ENCODE data around the gene ERN2.
"Not testable (repeated sequence)": the region's sequence is repeated elsewhere in the genome, so short reads cannot be mapped to it uniquely, and the experiment has no call there.

Gene ERN2

DNA sequence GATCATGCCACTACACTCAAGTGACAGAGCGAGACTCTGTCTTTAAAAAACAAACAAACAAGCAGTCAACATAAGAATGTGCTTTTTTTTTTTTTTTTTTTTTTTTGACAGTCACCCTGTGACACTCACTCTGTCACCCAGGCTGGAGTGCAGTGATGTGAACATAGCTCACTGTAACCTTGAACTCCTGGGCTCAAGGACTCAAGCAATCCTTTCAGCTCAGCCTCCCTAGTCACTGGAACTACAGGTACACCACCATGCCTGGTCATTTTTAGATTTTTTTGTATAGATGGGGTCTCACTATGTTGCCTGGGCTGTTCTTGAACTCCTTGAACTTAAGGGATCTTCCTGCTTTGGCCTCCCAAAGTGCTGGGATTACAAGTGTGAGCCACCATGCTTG, 26.5 kb upstream of the ERN2 start:
- Histone ChIP-seq H3K27ac (ENCODE audit: low read length) (no peak overlapping the region), H3K36me3 (ENCODE audit: control insufficient read depth, low read depth, low read length) (no peaks in the 10 kb centered on the region), H3K9me3 (ENCODE audit: control insufficient read depth, low read depth, low read length) (no peaks in the 10 kb centered on the region), H3K27me3 (ENCODE audit: control insufficient read depth, insufficient read depth, low read length) (no peaks in the 10 kb centered on the region), H3K9ac (ENCODE audit: low read length) (no peak overlapping the region), H3K4me3 (ENCODE audit: low read length) (no peak overlapping the region), H3K4me1 (ENCODE audit: control insufficient read depth, low read depth, low read length) (no peaks in the 10 kb centered on the region)

DNA sequence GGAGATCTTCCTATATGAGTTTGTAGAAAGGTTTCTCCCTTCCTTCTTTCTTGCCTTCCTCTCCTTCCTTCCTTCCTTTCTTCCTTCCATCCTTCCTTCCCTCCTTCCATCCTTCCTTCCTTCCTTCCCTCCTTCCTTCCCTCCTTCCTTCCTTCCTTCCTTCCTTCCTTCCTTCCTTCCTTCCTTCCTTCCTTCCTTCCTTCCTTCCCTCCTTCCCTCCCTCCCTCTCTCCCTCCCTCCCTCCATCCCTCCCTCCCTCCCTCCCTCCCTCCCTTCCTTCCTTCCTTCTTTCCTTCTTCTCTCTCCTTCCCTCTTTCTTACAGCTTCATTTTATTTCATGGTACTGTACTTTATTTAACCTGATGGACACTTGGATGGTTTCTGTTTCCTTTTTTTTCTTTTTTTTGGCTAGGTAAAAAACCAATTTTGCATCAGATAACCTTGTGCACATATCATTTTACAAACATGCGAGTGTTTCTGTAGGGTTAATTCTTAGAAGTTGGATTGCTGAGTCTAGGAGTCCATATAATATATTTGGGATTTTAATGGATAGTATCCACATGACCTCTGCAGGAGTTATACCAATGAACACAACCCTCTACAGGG, 24.5 kb upstream of the ERN2 start:
- not testable (repeated sequence) for H3K27ac ChIP-seq (ENCODE audit: low read length); H3K9ac ChIP-seq (ENCODE audit: low read length); H3K4me3 ChIP-seq (ENCODE audit: low read length); H3K27me3 ChIP-seq (ENCODE audit: control insufficient read depth, insufficient read depth, low read length); H3K4me1 ChIP-seq (ENCODE audit: control insufficient read depth, low read depth, low read length); H3K36me3 ChIP-seq (ENCODE audit: control insufficient read depth, low read depth, low read length); H3K9me3 ChIP-seq (ENCODE audit: control insufficient read depth, low read depth, low read length)

GRCh38 chr16:23734176-23734893, 21.3 kb upstream of the ERN2 start:
- no peak overlapping the region for H3K9ac ChIP-seq (ENCODE audit: low read length)
- H3K36me3 ChIP-seq (ENCODE audit: control insufficient read depth, low read depth, low read length), result no peaks in the 10 kb centered on the region
- peaks cover 3% of the 10 kb centered on the region for H3K4me1 ChIP-seq (ENCODE audit: control insufficient read depth, low read depth, low read length)
- no peak overlapping the region for H3K27ac ChIP-seq (ENCODE audit: low read length)
- H3K27me3 ChIP-seq (ENCODE audit: control insufficient read depth, insufficient read depth, low read length), result no peaks in the 10 kb centered on the region
- H3K4me3 ChIP-seq (ENCODE audit: low read length), result no peak overlapping the region
- H3K9me3 ChIP-seq (ENCODE audit: control insufficient read depth, low read depth, low read length), result no peaks in the 10 kb centered on the region

DNA sequence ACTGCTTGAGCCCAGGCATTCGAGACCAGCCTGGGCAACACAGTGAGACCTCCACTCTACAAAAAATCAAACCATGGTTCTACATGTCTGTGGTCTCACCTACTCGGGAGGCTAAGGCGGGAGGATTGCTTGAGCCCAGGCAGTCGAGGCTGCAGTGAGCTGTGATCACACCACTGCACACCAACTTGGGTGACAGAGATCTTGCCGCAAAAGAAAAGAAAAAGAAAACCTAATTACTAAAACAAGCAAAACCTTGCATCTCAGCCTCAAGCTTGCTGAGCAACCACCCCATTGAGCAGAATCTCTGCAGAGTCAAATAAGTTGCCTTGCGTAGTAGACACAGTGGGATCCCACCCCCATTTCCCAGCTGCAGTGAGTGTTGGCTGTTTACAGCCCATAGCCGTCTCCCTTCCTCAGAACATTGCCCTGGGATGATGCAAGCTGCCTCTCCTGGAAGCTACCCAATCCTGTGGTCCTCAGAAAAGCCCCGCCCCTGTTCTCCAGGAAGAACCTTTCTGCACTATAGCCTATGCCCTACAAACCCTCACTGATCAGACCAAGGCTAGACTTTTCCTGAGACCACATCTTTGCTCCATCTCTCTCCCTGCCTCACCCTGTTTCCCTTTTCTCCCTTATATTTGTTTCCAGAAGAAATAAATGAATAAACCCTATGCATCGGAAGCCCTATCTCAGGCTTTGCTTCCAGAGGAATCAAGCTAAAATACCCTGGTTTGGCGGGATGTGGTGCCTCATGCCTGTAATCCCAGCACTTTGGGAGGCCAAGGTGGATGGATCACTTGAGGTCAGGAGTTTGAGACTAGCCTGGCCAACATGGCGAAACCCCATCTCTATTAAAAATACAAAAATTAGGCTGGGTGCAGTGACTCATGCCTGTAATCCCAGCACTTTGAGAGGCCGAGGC, 16.7 kb upstream of the ERN2 start:
- Histone ChIP-seq H3K9me3 (ENCODE audit: control insufficient read depth, low read depth, low read length) (no peaks in the 10 kb centered on the region), H3K27me3 (ENCODE audit: control insufficient read depth, insufficient read depth, low read length) (no peaks in the 10 kb centered on the region), H3K4me1 (ENCODE audit: control insufficient read depth, low read depth, low read length) (peaks cover 3% of the 10 kb centered on the region), H3K27ac (ENCODE audit: low read length) (peak overlapping the region; percentile 39), H3K36me3 (ENCODE audit: control insufficient read depth, low read depth, low read length) (no peaks in the 10 kb centered on the region), H3K9ac (ENCODE audit: low read length) (no peak overlapping the region), H3K4me3 (ENCODE audit: low read length) (no peak overlapping the region)

DNA sequence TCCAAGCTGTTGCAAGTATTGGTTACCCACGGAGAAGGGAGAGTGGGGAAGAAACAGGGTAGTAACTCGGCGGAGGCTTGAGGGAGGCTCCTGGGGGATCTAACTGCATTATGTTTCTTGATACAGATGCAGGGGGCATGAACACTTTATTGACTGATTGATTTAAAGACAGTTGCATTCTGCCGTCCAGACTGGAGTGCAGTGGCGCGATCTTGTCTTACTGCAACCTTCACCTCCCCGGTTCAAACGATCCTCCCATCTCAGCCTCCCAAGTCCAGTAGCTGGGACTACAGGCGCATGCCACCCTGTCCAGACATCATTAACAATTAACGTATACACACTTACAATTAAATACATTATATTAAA, 15.1 kb upstream of the ERN2 start:
- H3K27me3 ChIP-seq (ENCODE audit: control insufficient read depth, insufficient read depth, low read length), result no peaks in the 10 kb centered on the region
- H3K9me3 ChIP-seq (ENCODE audit: control insufficient read depth, low read depth, low read length), result no peaks in the 10 kb centered on the region
- peaks cover 3% of the 10 kb centered on the region for H3K4me1 ChIP-seq (ENCODE audit: control insufficient read depth, low read depth, low read length)
- no peak overlapping the region for H3K9ac ChIP-seq (ENCODE audit: low read length)
- no peaks in the 10 kb centered on the region for H3K36me3 ChIP-seq (ENCODE audit: control insufficient read depth, low read depth, low read length)
- no peak overlapping the region for H3K27ac ChIP-seq (ENCODE audit: low read length)
- no peak overlapping the region for H3K4me3 ChIP-seq (ENCODE audit: low read length)

GRCh38 chr16:23726710-23727109, 13.7 kb upstream of the ERN2 start:
- H3K9ac ChIP-seq (ENCODE audit: low read length), result no peak overlapping the region
- no peaks in the 10 kb centered on the region for H3K9me3 ChIP-seq (ENCODE audit: control insufficient read depth, low read depth, low read length)
- H3K36me3 ChIP-seq (ENCODE audit: control insufficient read depth, low read depth, low read length), result no peaks in the 10 kb centered on the region
- peaks cover 3% of the 10 kb centered on the region for H3K4me1 ChIP-seq (ENCODE audit: control insufficient read depth, low read depth, low read length)
- H3K27ac ChIP-seq (ENCODE audit: low read length), result no peak overlapping the region
- no peak overlapping the region for H3K4me3 ChIP-seq (ENCODE audit: low read length)
- no peaks in the 10 kb centered on the region for H3K27me3 ChIP-seq (ENCODE audit: control insufficient read depth, insufficient read depth, low read length)

DNA sequence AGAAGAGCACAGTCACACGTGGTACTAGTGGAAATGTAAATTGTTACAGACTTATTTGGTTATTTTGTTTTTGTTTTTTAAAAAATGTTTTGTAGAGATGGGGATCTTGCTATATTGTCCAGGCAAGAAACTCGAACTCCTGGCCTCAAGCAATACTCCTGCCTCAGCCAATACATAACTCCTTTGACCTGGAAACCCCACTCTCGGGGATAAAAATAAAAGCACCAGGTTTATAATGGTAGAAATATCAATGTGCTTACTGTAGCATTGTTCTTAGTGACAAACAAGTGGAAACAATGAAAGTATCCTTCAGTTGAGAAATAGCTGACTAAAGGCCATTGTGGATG, 11.7 kb upstream of the ERN2 start:
- no peak overlapping the region for H3K9ac ChIP-seq (ENCODE audit: low read length)
- H3K4me1 ChIP-seq (ENCODE audit: control insufficient read depth, low read depth, low read length), result peaks cover 3% of the 10 kb centered on the region
- no peaks in the 10 kb centered on the region for H3K36me3 ChIP-seq (ENCODE audit: control insufficient read depth, low read depth, low read length)
- no peak overlapping the region for H3K4me3 ChIP-seq (ENCODE audit: low read length)
- H3K27ac ChIP-seq (ENCODE audit: low read length), result no peak overlapping the region
- H3K27me3 ChIP-seq (ENCODE audit: control insufficient read depth, insufficient read depth, low read length), result no peaks in the 10 kb centered on the region
- H3K9me3 ChIP-seq (ENCODE audit: control insufficient read depth, low read depth, low read length), result no peaks in the 10 kb centered on the region

- Histone ChIP-seq H3K27me3 (ENCODE audit: control insufficient read depth, insufficient read depth, low read length) (no peaks in the 10 kb centered on the region), H3K9ac (ENCODE audit: low read length) (no peak overlapping the region), H3K4me1 (ENCODE audit: control insufficient read depth, low read depth, low read length) (no peaks in the 10 kb centered on the region), H3K27ac (ENCODE audit: low read length) (no peak overlapping the region), H3K4me3 (ENCODE audit: low read length) (no peak overlapping the region), H3K36me3 (ENCODE audit: control insufficient read depth, low read depth, low read length) (no peaks in the 10 kb centered on the region), H3K9me3 (ENCODE audit: control insufficient read depth, low read depth, low read length) (no peaks in the 10 kb centered on the region)
Observed at GRCh38 chr16:23724096-23724784, 11.2 kb upstream of the ERN2 start.

GRCh38 chr16:23722613-23723240, 9.7 kb upstream of the ERN2 start:
- H3K36me3 ChIP-seq (ENCODE audit: control insufficient read depth, low read depth, low read length); H3K27ac ChIP-seq (ENCODE audit: low read length); H3K4me3 ChIP-seq (ENCODE audit: low read length); H3K9ac ChIP-seq (ENCODE audit: low read length); H3K4me1 ChIP-seq (ENCODE audit: control insufficient read depth, low read depth, low read length); H3K27me3 ChIP-seq (ENCODE audit: control insufficient read depth, insufficient read depth, low read length); H3K9me3 ChIP-seq (ENCODE audit: control insufficient read depth, low read depth, low read length): not testable (repeated sequence)

- no peak overlapping the region for H3K27ac ChIP-seq (ENCODE audit: low read length)
- no peaks in the 10 kb centered on the region for H3K4me1 ChIP-seq (ENCODE audit: control insufficient read depth, low read depth, low read length)
- H3K4me3 ChIP-seq (ENCODE audit: low read length), result no peak overlapping the region
- H3K27me3 ChIP-seq (ENCODE audit: control insufficient read depth, insufficient read depth, low read length), result peaks cover 8% of the 10 kb centered on the region
- H3K9me3 ChIP-seq (ENCODE audit: control insufficient read depth, low read depth, low read length), result no peaks in the 10 kb centered on the region
- no peaks in the 10 kb centered on the region for H3K36me3 ChIP-seq (ENCODE audit: control insufficient read depth, low read depth, low read length)
- no peak overlapping the region for H3K9ac ChIP-seq (ENCODE audit: low read length)
Observed at GRCh38 chr16:23716484-23716883, 3.5 kb upstream of the ERN2 start.

DNA sequence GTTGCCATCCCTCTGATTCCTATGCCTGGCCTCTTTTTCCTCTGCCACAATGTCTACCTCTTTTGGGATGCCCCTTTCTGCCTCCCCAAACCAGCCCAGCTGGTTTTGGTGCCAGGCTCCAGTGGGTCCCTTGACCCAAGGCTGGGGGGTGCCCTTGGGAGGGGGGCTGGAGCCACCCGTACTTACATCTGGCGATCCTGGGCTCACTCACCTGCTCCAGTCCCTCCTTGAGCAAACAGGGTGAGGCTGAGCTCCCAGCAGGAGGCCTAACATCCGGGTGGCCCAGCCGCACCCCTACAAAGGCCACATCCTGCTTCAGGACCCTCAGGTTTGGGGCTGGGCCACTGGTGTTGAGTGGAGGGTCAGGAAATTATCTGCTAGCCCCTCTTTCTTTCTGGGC, 1.2 kb downstream of the ERN2 start:
- H3K4me3 ChIP-seq (ENCODE audit: low read length), result no peak overlapping the region
- no peak overlapping the region for H3K27ac ChIP-seq (ENCODE audit: low read length)
- H3K36me3 ChIP-seq (ENCODE audit: control insufficient read depth, low read depth, low read length), result no peaks in the 10 kb centered on the region
- no peaks in the 10 kb centered on the region for H3K9me3 ChIP-seq (ENCODE audit: control insufficient read depth, low read depth, low read length)
- H3K27me3 ChIP-seq (ENCODE audit: control insufficient read depth, insufficient read depth, low read length), result peaks cover 8% of the 10 kb centered on the region
- H3K4me1 ChIP-seq (ENCODE audit: control insufficient read depth, low read depth, low read length), result no peaks in the 10 kb centered on the region
- H3K9ac ChIP-seq (ENCODE audit: low read length), result no peak overlapping the region

Measured in iPS-18a (cell line).